GM21390 (cell line): ENCODE data around the gene FHAD1.
A peak's percentile ranks its signal among the peaks of the same experiment; 100 is the strongest.
"Not testable (repeated sequence)": the region's sequence is repeated elsewhere in the genome, so short reads cannot be mapped to it uniquely, and the experiment has no call there.

Source experiments
- ATAC-seq: cut with Tn5 transposase; IDR thresholded peaks from one replicate; pipeline ENCODE4 v1.9.1; 2021; ENCODE audit not compliant: unreplicated experiment

The FHAD1 gene

GRCh38 chr1:15412175-15412800 is 165.3 kb downstream of the FHAD1 start:
- no peak for ATAC-seq

GRCh38 chr1:15412843-15413242 is 165.8 kb downstream of the FHAD1 start:
- ATAC-seq = no peak

GRCh38 chr1:15413563-15414444 is 166.8 kb downstream of the FHAD1 start:
- ATAC-seq = no peak

- ATAC-seq = no peak
These were observed 167.5 kb downstream of the FHAD1 start for GRCh38 chr1:15414445-15414983.

- ATAC-seq = peak; percentile 59
These were observed 170.3 kb downstream of the FHAD1 start for GRCh38 chr1:15417059-15417934.

- no peak for ATAC-seq
These were observed 171.9 kb downstream of the FHAD1 start for GRCh38 chr1:15418806-15419515.

- ATAC-seq = no peak
These were observed 173.9 kb downstream of the FHAD1 start for GRCh38 chr1:15420853-15421465.

GRCh38 chr1:15422871-15423270 is 175.8 kb downstream of the FHAD1 start:
- no peak for ATAC-seq

GRCh38 chr1:15423355-15424077 is 176.5 kb downstream of the FHAD1 start:
- ATAC-seq = no peak

- no peak for ATAC-seq
These were observed 177.2 kb downstream of the FHAD1 start for GRCh38 chr1:15424146-15424667.

- no peak for ATAC-seq
These were observed 178.0 kb downstream of the FHAD1 start for GRCh38 chr1:15424981-15425380.

- ATAC-seq = no peak
These were observed 178.5 kb downstream of the FHAD1 start for GRCh38 chr1:15425521-15425920.

GRCh38 chr1:15425958-15426357 is 178.9 kb downstream of the FHAD1 start:
- no peak for ATAC-seq

- ATAC-seq = no peak
These were observed 179.7 kb downstream of the FHAD1 start for GRCh38 chr1:15426492-15427279.

- no peak for ATAC-seq
These were observed 180.2 kb downstream of the FHAD1 start for GRCh38 chr1:15427280-15427666.

- not testable (repeated sequence) for ATAC-seq
These were observed 181.2 kb downstream of the FHAD1 start for GRCh38 chr1:15428252-15428651.

- ATAC-seq = no peak
These were observed 181.9 kb downstream of the FHAD1 start for GRCh38 chr1:15428815-15429435.

GRCh38 chr1:15429701-15430149 is 182.7 kb downstream of the FHAD1 start:
- no peak for ATAC-seq
